ENCODE results near the gene THSD7B.

THSD7B gene

GRCh38 chr2:137185378-137186078, 420.2 kb downstream of the THSD7B start:
- DNase-seq = no peak
- no peak overlapping the region for H3K18ac ChIP-seq (ENCODE audit: low read length)
- WGBS (ENCODE audit: extremely low coverage, insufficient coverage, insufficient read length) = no CpG with 5 or more reads among the region's 3 CpGs
- H3K79me2 ChIP-seq (ENCODE audit: control insufficient read depth, insufficient read depth, low read length, poor library complexity) = no peaks in the 10 kb centered on the region
- H3K4me1 ChIP-seq (ENCODE audit: control insufficient read depth in 1 of 2, insufficient read depth in 2 of 2, low read length in 2 of 2) = no peaks in the 10 kb centered on the region
- no peak overlapping the region for H3K4me3 ChIP-seq (ENCODE audit: low read depth, low read length)
- no peak overlapping the region for H2BK5ac ChIP-seq (ENCODE audit: low read depth, low read length, poor library complexity)
- no peak overlapping the region for H4K12ac ChIP-seq (ENCODE audit: low read depth, low read length)
- no peak overlapping the region for H2BK120ac ChIP-seq (ENCODE audit: insufficient read depth, low read length, poor library complexity)
- H3K4ac ChIP-seq (ENCODE audit: low read depth, low read length) = no peak overlapping the region
- no peak overlapping the region for H3K14ac ChIP-seq (ENCODE audit: low read length)
- H4K91ac ChIP-seq (ENCODE audit: low read depth, low read length) = no peak overlapping the region
- no peaks in the 10 kb centered on the region for H3K27me3 ChIP-seq (ENCODE audit: insufficient read depth, low read length)
- H3K9me3 ChIP-seq (ENCODE audit: insufficient read depth, low read depth, low read length) = no peaks in the 10 kb centered on the region
- no peak overlapping the region for H2AK5ac ChIP-seq (ENCODE audit: low read length)
- no peak overlapping the region for H3K27ac ChIP-seq (ENCODE audit: low read depth, low read length)
- H2AFZ ChIP-seq (ENCODE audit: insufficient read depth, low read length, poor library complexity) = no peak overlapping the region
- H3K23ac ChIP-seq (ENCODE audit: low read length) = no peak overlapping the region
- no peaks in the 10 kb centered on the region for H3K79me1 ChIP-seq (ENCODE audit: low read length)
- no peak overlapping the region for H3K4me2 ChIP-seq (ENCODE audit: low read length)
- no peaks in the 10 kb centered on the region for H3K36me3 ChIP-seq (ENCODE audit: control insufficient read depth in 1 of 2, insufficient read depth in 2 of 2, low read length in 2 of 2)
- no peak overlapping the region for H4K8ac ChIP-seq (ENCODE audit: low read depth, low read length)
- H3K9ac ChIP-seq (ENCODE audit: low read length) = no peak overlapping the region
- no peak overlapping the region for H2BK12ac ChIP-seq (ENCODE audit: low read length)

DNA sequence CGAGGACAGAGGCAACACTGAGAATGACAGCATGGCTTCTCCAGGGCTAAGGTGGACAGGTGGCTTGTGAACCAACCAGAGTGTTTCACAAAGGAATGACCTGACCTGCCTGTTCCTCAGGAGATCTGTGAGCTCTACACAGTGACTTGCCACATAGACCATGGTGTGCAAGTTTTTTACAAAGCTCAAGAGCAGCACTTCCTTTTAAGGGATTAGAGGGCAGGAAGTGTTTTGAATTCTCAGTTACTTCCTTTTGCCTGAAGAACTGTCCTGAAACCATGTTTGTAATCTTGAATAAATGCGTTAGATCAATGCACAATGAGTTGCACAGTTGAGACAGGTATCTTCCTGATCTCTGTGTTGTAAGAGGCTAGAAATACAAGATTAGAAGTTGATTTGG, 421.9 kb downstream of the THSD7B start:
- WGBS (ENCODE audit: extremely low coverage, insufficient coverage, insufficient read length) = no CpG with 5 or more reads among the region's 2 CpGs
- no peak overlapping the region for H3K4me2 ChIP-seq (ENCODE audit: low read length)
- H3K27me3 ChIP-seq (ENCODE audit: insufficient read depth, low read length) = no peaks in the 10 kb centered on the region
- no peak overlapping the region for H2BK5ac ChIP-seq (ENCODE audit: low read depth, low read length, poor library complexity)
- no peak overlapping the region for H3K4me3 ChIP-seq (ENCODE audit: low read depth, low read length)
- no peaks in the 10 kb centered on the region for H3K4me1 ChIP-seq (ENCODE audit: control insufficient read depth in 1 of 2, insufficient read depth in 2 of 2, low read length in 2 of 2)
- H2AFZ ChIP-seq (ENCODE audit: insufficient read depth, low read length, poor library complexity) = no peak overlapping the region
- H2BK12ac ChIP-seq (ENCODE audit: low read length) = no peak overlapping the region
- H3K27ac ChIP-seq (ENCODE audit: low read depth, low read length) = no peak overlapping the region
- no peak overlapping the region for H3K23ac ChIP-seq (ENCODE audit: low read length)
- H3K18ac ChIP-seq (ENCODE audit: low read length) = no peak overlapping the region
- no peak overlapping the region for H4K91ac ChIP-seq (ENCODE audit: low read depth, low read length)
- H3K36me3 ChIP-seq (ENCODE audit: control insufficient read depth in 1 of 2, insufficient read depth in 2 of 2, low read length in 2 of 2) = no peaks in the 10 kb centered on the region
- peak in 1 of 2 donors; percentile 58 for DNase-seq
- no peaks in the 10 kb centered on the region for H3K9me3 ChIP-seq (ENCODE audit: insufficient read depth, low read depth, low read length)
- no peak overlapping the region for H3K4ac ChIP-seq (ENCODE audit: low read depth, low read length)
- H4K8ac ChIP-seq (ENCODE audit: low read depth, low read length) = no peak overlapping the region
- no peak overlapping the region for H3K14ac ChIP-seq (ENCODE audit: low read length)
- H4K12ac ChIP-seq (ENCODE audit: low read depth, low read length) = no peak overlapping the region
- H3K79me2 ChIP-seq (ENCODE audit: control insufficient read depth, insufficient read depth, low read length, poor library complexity) = no peaks in the 10 kb centered on the region
- H3K79me1 ChIP-seq (ENCODE audit: low read length) = no peaks in the 10 kb centered on the region
- no peak overlapping the region for H2BK120ac ChIP-seq (ENCODE audit: insufficient read depth, low read length, poor library complexity)
- no peak overlapping the region for H3K9ac ChIP-seq (ENCODE audit: low read length)
- no peak overlapping the region for H2AK5ac ChIP-seq (ENCODE audit: low read length)

DNA sequence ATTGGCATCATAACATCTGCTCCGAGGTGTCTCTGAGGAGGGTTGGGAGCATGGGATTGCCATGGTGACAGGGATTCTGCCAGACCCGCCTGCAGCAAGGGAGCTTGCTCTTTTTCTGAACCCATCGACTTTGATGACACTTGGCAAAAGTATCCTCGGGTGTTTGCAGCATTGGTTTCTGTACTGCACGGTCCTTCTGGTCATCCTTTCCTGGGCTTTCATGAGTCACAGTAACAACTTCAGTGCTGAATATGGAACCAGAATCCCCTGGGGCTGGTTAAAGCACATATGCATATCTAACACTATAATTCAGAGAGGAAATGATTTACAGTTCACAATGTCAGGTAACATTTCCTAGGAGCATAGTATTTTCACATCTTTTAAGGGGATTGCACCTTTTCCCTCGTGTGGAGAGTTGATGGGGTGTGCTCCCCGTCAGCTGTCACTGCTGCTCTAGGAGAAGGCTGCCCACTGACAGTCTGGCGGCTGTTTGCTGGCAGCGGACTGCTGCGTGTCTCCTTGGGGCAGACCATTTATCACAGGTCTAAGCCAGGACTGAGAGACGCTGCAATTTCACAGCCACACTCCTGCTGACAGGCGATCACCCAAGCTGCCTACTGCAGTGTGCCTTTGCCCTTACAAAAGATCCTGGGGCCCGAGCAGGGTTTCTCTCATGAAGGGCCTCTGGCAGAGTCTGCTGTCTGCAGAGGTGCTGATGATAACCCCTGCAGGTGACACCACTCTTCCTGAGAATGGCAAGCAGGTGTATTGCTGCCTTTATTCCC, 425.3 kb downstream of the THSD7B start:
- no peak for DNase-seq
- no peak overlapping the region for H2AFZ ChIP-seq (ENCODE audit: insufficient read depth, low read length, poor library complexity)
- H2BK5ac ChIP-seq (ENCODE audit: low read depth, low read length, poor library complexity) = no peak overlapping the region

DNA sequence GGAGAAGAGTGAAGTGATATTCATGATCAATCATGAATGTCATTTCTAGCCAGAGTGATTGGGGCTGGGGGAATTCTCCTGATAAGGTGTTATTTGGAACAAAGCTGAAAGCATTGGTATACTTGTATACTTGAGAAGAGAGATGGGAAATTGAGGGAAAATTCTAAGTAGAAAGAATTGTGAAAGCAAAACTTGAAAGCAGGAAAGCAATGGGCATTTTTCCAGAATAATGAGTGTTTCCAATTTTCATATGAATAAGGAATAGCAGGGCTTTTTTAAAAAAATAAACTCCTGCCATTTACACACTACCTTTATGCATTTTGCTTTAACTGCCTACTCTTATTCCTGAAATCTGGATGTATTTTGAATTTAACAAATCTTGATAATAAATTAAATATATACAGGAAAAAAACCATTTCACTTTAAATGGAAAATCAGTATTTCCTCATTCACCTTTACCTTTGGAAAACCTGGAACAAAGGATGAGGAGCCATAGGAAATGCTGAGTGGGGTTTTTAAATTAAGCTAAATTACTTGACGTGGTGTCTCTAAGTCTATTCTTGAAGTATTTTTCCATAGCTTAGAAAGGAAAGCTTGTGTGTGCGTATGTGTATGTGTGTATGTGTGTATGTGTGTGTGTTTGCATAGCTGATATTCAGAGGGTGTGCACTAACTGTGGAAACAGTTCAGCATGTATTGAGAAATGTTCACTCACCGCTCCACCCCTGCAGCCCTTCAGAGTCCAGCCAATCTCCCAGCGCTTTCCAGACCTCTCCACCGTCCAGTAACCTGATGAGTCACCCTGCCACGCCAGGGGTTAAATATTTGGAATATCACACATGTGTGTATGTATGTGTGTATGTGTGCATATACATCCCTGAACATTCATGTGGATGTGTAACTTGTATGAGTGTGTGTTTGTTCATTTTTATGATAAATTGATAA, 427.3 kb downstream of the THSD7B start:
- H3K14ac ChIP-seq (ENCODE audit: low read length) = no peak overlapping the region
- H2BK5ac ChIP-seq (ENCODE audit: low read depth, low read length, poor library complexity) = no peak overlapping the region
- H3K18ac ChIP-seq (ENCODE audit: low read length) = no peak overlapping the region
- no peak overlapping the region for H3K4me3 ChIP-seq (ENCODE audit: low read depth, low read length)
- no peak overlapping the region for H2AK5ac ChIP-seq (ENCODE audit: low read length)
- WGBS (ENCODE audit: extremely low coverage, insufficient coverage, insufficient read length) = no CpG with 5 or more reads among the region's 6 CpGs
- H3K4me2 ChIP-seq (ENCODE audit: low read length) = no peak overlapping the region
- H2BK120ac ChIP-seq (ENCODE audit: insufficient read depth, low read length, poor library complexity) = no peak overlapping the region
- H3K9ac ChIP-seq (ENCODE audit: low read length) = no peak overlapping the region
- H3K36me3 ChIP-seq (ENCODE audit: control insufficient read depth in 1 of 2, insufficient read depth in 2 of 2, low read length in 2 of 2) = no peaks in the 10 kb centered on the region
- H2AFZ ChIP-seq (ENCODE audit: insufficient read depth, low read length, poor library complexity) = no peak overlapping the region
- no peak overlapping the region for H4K91ac ChIP-seq (ENCODE audit: low read depth, low read length)
- H2BK12ac ChIP-seq (ENCODE audit: low read length) = no peak overlapping the region
- H3K79me1 ChIP-seq (ENCODE audit: low read length) = no peaks in the 10 kb centered on the region
- no peak overlapping the region for H3K23ac ChIP-seq (ENCODE audit: low read length)
- no peak overlapping the region for H3K4ac ChIP-seq (ENCODE audit: low read depth, low read length)
- H3K27ac ChIP-seq (ENCODE audit: low read depth, low read length) = no peak overlapping the region
- no peaks in the 10 kb centered on the region for H3K79me2 ChIP-seq (ENCODE audit: control insufficient read depth, insufficient read depth, low read length, poor library complexity)
- H4K8ac ChIP-seq (ENCODE audit: low read depth, low read length) = no peak overlapping the region
- no peaks in the 10 kb centered on the region for H3K4me1 ChIP-seq (ENCODE audit: control insufficient read depth in 1 of 2, insufficient read depth in 2 of 2, low read length in 2 of 2)
- no peak for DNase-seq
- H4K12ac ChIP-seq (ENCODE audit: low read depth, low read length) = no peak overlapping the region
- H3K9me3 ChIP-seq (ENCODE audit: insufficient read depth, low read depth, low read length) = no peaks in the 10 kb centered on the region
- no peaks in the 10 kb centered on the region for H3K27me3 ChIP-seq (ENCODE audit: insufficient read depth, low read length)

More for the DNA sequence above, 425.3 kb downstream of the THSD7B start:
- Histone ChIP-seq H2BK12ac (ENCODE audit: low read length) (no peak overlapping the region), H3K18ac (ENCODE audit: low read length) (no peak overlapping the region), H3K36me3 (ENCODE audit: control insufficient read depth in 1 of 2, insufficient read depth in 2 of 2, low read length in 2 of 2) (no peaks in the 10 kb centered on the region), H3K9ac (ENCODE audit: low read length) (no peak overlapping the region), H2AK5ac (ENCODE audit: low read length) (no peak overlapping the region), H3K79me2 (ENCODE audit: control insufficient read depth, insufficient read depth, low read length, poor library complexity) (no peaks in the 10 kb centered on the region), H4K91ac (ENCODE audit: low read depth, low read length) (no peak overlapping the region), H4K8ac (ENCODE audit: low read depth, low read length) (no peak overlapping the region), H3K23ac (ENCODE audit: low read length) (no peak overlapping the region), H3K27ac (ENCODE audit: low read depth, low read length) (no peak overlapping the region), H2BK120ac (ENCODE audit: insufficient read depth, low read length, poor library complexity) (no peak overlapping the region), H3K9me3 (ENCODE audit: insufficient read depth, low read depth, low read length) (no peaks in the 10 kb centered on the region), H3K14ac (ENCODE audit: low read length) (no peak overlapping the region), H3K27me3 (ENCODE audit: insufficient read depth, low read length) (no peaks in the 10 kb centered on the region), H3K79me1 (ENCODE audit: low read length) (no peaks in the 10 kb centered on the region), H3K4me2 (ENCODE audit: low read length) (no peak overlapping the region), H4K12ac (ENCODE audit: low read depth, low read length) (no peak overlapping the region), H3K4ac (ENCODE audit: low read depth, low read length) (no peak overlapping the region), H3K4me1 (ENCODE audit: control insufficient read depth in 1 of 2, insufficient read depth in 2 of 2, low read length in 2 of 2) (no peaks in the 10 kb centered on the region), H3K4me3 (ENCODE audit: low read depth, low read length) (no peak overlapping the region)
- WGBS (ENCODE audit: extremely low coverage, insufficient coverage, insufficient read length) = no CpG with 5 or more reads among the region's 13 CpGs

All from trophoblast cell (in vitro differentiated cells and primary cell).